Dendritic cell treated with granulocyte-macrophage colony-stimulating factor and Interleukin-4, amounts not matched to agents 40 ng/mL and 50 ng/mL, for 4 days (primary cell): ENCODE results near the gene VPS39.
"Not testable (repeated sequence)": the region's sequence is repeated elsewhere in the genome, so short reads cannot be mapped to it uniquely, and the experiment has no call there.

Experiments used
- H3K27ac Mint-ChIP-seq: one replicate; pipeline ENCODE4 v1.8.0; 2022; ENCODE audit warnings: mild to moderate bottlenecking, mixed read lengths
- H3K27me3 Mint-ChIP-seq: one replicate; pipeline ENCODE4 v1.8.0; 2022; ENCODE audit warnings: mild to moderate bottlenecking, mixed read lengths
- H3K36me3 Mint-ChIP-seq: one replicate; pipeline ENCODE4 v1.8.0; 2022; ENCODE audit warnings: low read depth, mixed read lengths
- H3K4me1 Mint-ChIP-seq: one replicate; pipeline ENCODE4 v1.8.0; 2022; ENCODE audit warnings: low read depth, mixed read lengths
- H3K4me3 Mint-ChIP-seq: one replicate; pipeline ENCODE4 v1.8.0; 2022; ENCODE audit warnings: mild to moderate bottlenecking, moderate library complexity, mixed read lengths
- H3K9me3 Mint-ChIP-seq: one replicate; pipeline ENCODE4 v1.8.0; 2022; ENCODE audit warnings: mixed read lengths
- intact Hi-C: fragments of 100-400 bp; cut with micrococcal nuclease; formaldehyde crosslinking; loops from one replicate; pipeline ENCODE4 v1.15.0; 2022

The VPS39 gene

GRCh38 chr15:42207674-42208579 lies at the start of gene VPS39:
Gene VPS39 (minus strand): TSS chr15:42208304. CDS start chr15:42208153, 151 bp downstream.
- peak within 1 kb of the TSS; percentile 98 for H3K27ac Mint-ChIP-seq
- H3K27me3 Mint-ChIP-seq, result no peaks in the 10 kb centered on the region
- intact Hi-C loops, result loop anchor here (1.0 kb wide), 1 partner anchor 65 kb away; the partner anchor contains the start of genes GANC and TMEM87A
- no peaks in the 10 kb centered on the region for H3K9me3 Mint-ChIP-seq
- peaks cover 41% of the 10 kb centered on the region for H3K36me3 Mint-ChIP-seq
- peak within 1 kb of the TSS; percentile 98 for H3K4me3 Mint-ChIP-seq
- peaks cover 28% of the 10 kb centered on the region for H3K4me1 Mint-ChIP-seq

- no peak overlapping the region for H3K4me3 Mint-ChIP-seq
- H3K27me3 Mint-ChIP-seq, result no peaks in the 10 kb centered on the region
- H3K9me3 Mint-ChIP-seq, result peaks cover 43% of the 10 kb centered on the region
- H3K36me3 Mint-ChIP-seq, result peaks cover 72% of the 10 kb centered on the region
- intact Hi-C loops, result no loop called here
- no peak overlapping the region for H3K27ac Mint-ChIP-seq
- H3K4me1 Mint-ChIP-seq, result no peaks in the 10 kb centered on the region
Measured at GRCh38 chr15:42253300-42253699, 45.2 kb upstream of the VPS39 start.

GRCh38 chr15:42240823-42241222 lies 32.7 kb upstream of the VPS39 start:
- Mint-ChIP-seq H3K4me3 (no peak overlapping the region), H3K4me1 (no peaks in the 10 kb centered on the region), H3K36me3 (peaks cover 74% of the 10 kb centered on the region), H3K9me3 (no peaks in the 10 kb centered on the region), H3K27ac (no peak overlapping the region), H3K27me3 (no peaks in the 10 kb centered on the region)
- intact Hi-C loops, result loop anchor here (5.0 kb wide), 1 partner anchor 96 kb away; no protein-coding TSS in a partner anchor

- Mint-ChIP-seq H3K4me1 (no peaks in the 10 kb centered on the region), H3K27me3 (no peaks in the 10 kb centered on the region), H3K36me3 (peaks cover 84% of the 10 kb centered on the region), H3K9me3 (no peaks in the 10 kb centered on the region), H3K27ac (no peak overlapping the region), H3K4me3 (no peak overlapping the region)
- intact Hi-C loops, result loop anchor here (5.0 kb wide), 1 partner anchor 98 kb away; no protein-coding TSS in a partner anchor
Measured at GRCh38 chr15:42239528-42240182, 31.6 kb upstream of the VPS39 start.

- H3K36me3 Mint-ChIP-seq, result peaks cover 88% of the 10 kb centered on the region
- intact Hi-C loops, result no loop called here
- no peak overlapping the region for H3K27ac Mint-ChIP-seq
Measured at GRCh38 chr15:42233107-42233506, 25.0 kb upstream of the VPS39 start.

GRCh38 chr15:42232606-42233005 lies 24.5 kb upstream of the VPS39 start:
- Mint-ChIP-seq H3K36me3 (peaks cover 87% of the 10 kb centered on the region), H3K27ac (no peak overlapping the region), H3K27me3 (no peaks in the 10 kb centered on the region), H3K4me1 (peaks cover 4% of the 10 kb centered on the region), H3K9me3 (no peaks in the 10 kb centered on the region), H3K4me3 (no peak overlapping the region)
- intact Hi-C loops, result no loop called here

More at GRCh38 chr15:42233107-42233506, 25.0 kb upstream of the VPS39 start:
- no peak overlapping the region for H3K4me3 Mint-ChIP-seq
- H3K4me1 Mint-ChIP-seq, result peaks cover 4% of the 10 kb centered on the region
- H3K9me3 Mint-ChIP-seq, result no peaks in the 10 kb centered on the region
- no peaks in the 10 kb centered on the region for H3K27me3 Mint-ChIP-seq

GRCh38 chr15:42231088-42231487 lies 23.0 kb upstream of the VPS39 start:
- H3K27ac Mint-ChIP-seq, result no peak overlapping the region
- no peak overlapping the region for H3K4me3 Mint-ChIP-seq
- no peaks in the 10 kb centered on the region for H3K9me3 Mint-ChIP-seq
- H3K4me1 Mint-ChIP-seq, result peaks cover 4% of the 10 kb centered on the region
- intact Hi-C loops, result no loop called here
- no peaks in the 10 kb centered on the region for H3K27me3 Mint-ChIP-seq
- peaks cover 81% of the 10 kb centered on the region for H3K36me3 Mint-ChIP-seq

- H3K4me3 Mint-ChIP-seq, H3K27ac Mint-ChIP-seq, H3K27me3 Mint-ChIP-seq, H3K9me3 Mint-ChIP-seq, H3K4me1 Mint-ChIP-seq: not testable (repeated sequence)
- H3K36me3 Mint-ChIP-seq, result peaks cover 84% of the 10 kb centered on the region
- intact Hi-C loops, result loop anchor here (10.0 kb wide), 1 partner anchor 206 kb away; no protein-coding TSS in a partner anchor
Measured at GRCh38 chr15:42228981-42229380, 20.9 kb upstream of the VPS39 start.

- intact Hi-C loops, result loop anchor here (10.0 kb wide), 1 partner anchor 207 kb away; no protein-coding TSS in a partner anchor
- Mint-ChIP-seq H3K9me3 (no peaks in the 10 kb centered on the region), H3K27me3 (no peaks in the 10 kb centered on the region), H3K27ac (no peak overlapping the region), H3K4me3 (no peak overlapping the region), H3K4me1 (peaks cover 4% of the 10 kb centered on the region), H3K36me3 (peaks cover 91% of the 10 kb centered on the region)
Measured at GRCh38 chr15:42228036-42228435, 19.9 kb upstream of the VPS39 start.

- no peaks in the 10 kb centered on the region for H3K4me1 Mint-ChIP-seq
Measured at GRCh38 chr15:42226648-42227047, 18.5 kb upstream of the VPS39 start.

GRCh38 chr15:42220216-42220615 lies 12.1 kb upstream of the VPS39 start:
- Mint-ChIP-seq H3K27ac (no peak overlapping the region), H3K36me3 (peaks cover 79% of the 10 kb centered on the region)
- intact Hi-C loops, result loop anchor here (10.0 kb wide), 1 partner anchor 215 kb away; no protein-coding TSS in a partner anchor

More at GRCh38 chr15:42226648-42227047, 18.5 kb upstream of the VPS39 start:
- H3K36me3 Mint-ChIP-seq, result peaks cover 90% of the 10 kb centered on the region
- H3K9me3 Mint-ChIP-seq, result no peaks in the 10 kb centered on the region
- intact Hi-C loops, result loop anchor here (10.0 kb wide), 1 partner anchor 208 kb away; no protein-coding TSS in a partner anchor
- H3K27me3 Mint-ChIP-seq, result no peaks in the 10 kb centered on the region
- H3K4me3 Mint-ChIP-seq, result no peak overlapping the region
- no peak overlapping the region for H3K27ac Mint-ChIP-seq

GRCh38 chr15:42218953-42219592 lies 11.0 kb upstream of the VPS39 start:
- peaks cover 10% of the 10 kb centered on the region for H3K4me1 Mint-ChIP-seq
- H3K9me3 Mint-ChIP-seq, result no peaks in the 10 kb centered on the region
- H3K4me3 Mint-ChIP-seq, result no peak overlapping the region
- H3K36me3 Mint-ChIP-seq, result peaks cover 79% of the 10 kb centered on the region
- H3K27me3 Mint-ChIP-seq, result no peaks in the 10 kb centered on the region
- H3K27ac Mint-ChIP-seq, result no peak overlapping the region
- intact Hi-C loops, result no loop called here

More at GRCh38 chr15:42220216-42220615, 12.1 kb upstream of the VPS39 start:
- no peaks in the 10 kb centered on the region for H3K9me3 Mint-ChIP-seq
- no peaks in the 10 kb centered on the region for H3K27me3 Mint-ChIP-seq
- H3K4me1 Mint-ChIP-seq, result peaks cover 10% of the 10 kb centered on the region
- H3K4me3 Mint-ChIP-seq, result no peak overlapping the region

- H3K27me3 Mint-ChIP-seq, result no peaks in the 10 kb centered on the region
- H3K36me3 Mint-ChIP-seq, result peaks cover 79% of the 10 kb centered on the region
- no peak overlapping the region for H3K4me3 Mint-ChIP-seq
- H3K27ac Mint-ChIP-seq, result no peak overlapping the region
- intact Hi-C loops, result no loop called here
- peaks cover 10% of the 10 kb centered on the region for H3K4me1 Mint-ChIP-seq
- H3K9me3 Mint-ChIP-seq, result no peaks in the 10 kb centered on the region
Measured at GRCh38 chr15:42217568-42217967, 9.5 kb upstream of the VPS39 start.
